Panc1 (cell line): ENCODE results near the gene FRMD4A. TPM values are rescaled to one million over a fixed set of nuclear protein-coding genes. Genes with fewer than 3 reads are reported as not detected.

Experiments used
- ATAC-seq: fragments of 200-7000 bp; cut with Tn5 transposase; 2 replicates; pipeline ENCODE4 v1.9.1; 2020; ENCODE audit warnings: mild to moderate bottlenecking, moderate library complexity
- BruUV-seq: library from RNA; stranded (reverse); fragments of 400-500 nt; replicated peaks from 2 replicates; lab custom pipeline; 2021; lab: Mats Ljungman, UMichigan
- CTCF ChIA-PET: fragments of 300-600 bp; sonication (Branson Sonifier 250); formaldehyde crosslinking; loops from one replicate; lab custom pipeline; 2022; ENCODE audit warnings: antibody characterized with exemption; lab: Charles Lee
- POLR2A ChIA-PET: fragments of 300-600 bp; sonication (Branson Sonifier 250); formaldehyde crosslinking; loops from one replicate; lab custom pipeline; 2022; ENCODE audit warnings: antibody characterized with exemption; lab: Charles Lee
- DNase-seq: peaks from one replicate; pipeline ENCODE4 v3.0.0-alpha.2; 2010; ENCODE audit warnings: low read depth, low spot score
- H3K27ac ChIP-seq: 2 replicates; pipeline ENCODE4 v1.5.1; 2011; ENCODE audit warnings: mild to moderate bottlenecking, low read length, inconsistent platforms
- H3K27me3 ChIP-seq: fragments of 200-500 bp; sonication (Bioruptor generic); 2 replicates; pipeline ENCODE4 v1.6.0; 2014; ENCODE audit warnings: low read length, inconsistent platforms; ENCODE audit not compliant: control insufficient read depth, insufficient read depth
- H3K36me3 ChIP-seq: fragments of 200-500 bp; sonication (Bioruptor generic); 2 replicates; pipeline ENCODE4 v1.5.1; 2014; ENCODE audit warnings: inconsistent platforms, mild to moderate bottlenecking, low read length, moderate library complexity; ENCODE audit not compliant: control insufficient read depth, insufficient read depth
- H3K4me1 ChIP-seq: 2 replicates; pipeline ENCODE4 v1.5.1; 2011; ENCODE audit warnings: inconsistent platforms, mild to moderate bottlenecking, low read length, moderate library complexity; ENCODE audit not compliant: control insufficient read depth, insufficient read depth
- H3K4me3 ChIP-seq, 2 experiments: 2 replicates each; pipeline ENCODE4 v1.5.1; 2011 to 2012; ENCODE audit warnings: low read depth in 2 of 2, low read length in 2 of 2, mild to moderate bottlenecking in 2 of 2, inconsistent platforms in 1 of 2, moderate library complexity in 1 of 2
- H3K9me3 ChIP-seq: fragments of 200-500 bp; sonication (Bioruptor generic); 2 replicates; pipeline ENCODE4 v1.5.1; 2014; ENCODE audit warnings: low read depth, mild to moderate bottlenecking, inconsistent platforms, low read length, moderate library complexity; ENCODE audit not compliant: control insufficient read depth, insufficient read depth
- CTCF ChIP-seq: fragments of 450-650 bp; IDR thresholded peaks from 2 replicates; pipeline ENCODE4 v1.5.1; 2017; ENCODE audit warnings: mild to moderate bottlenecking
- POLR2AphosphoS5 ChIP-seq: IDR thresholded peaks from 2 replicates; pipeline ENCODE4 v1.6.1; 2012; ENCODE audit warnings: mild to moderate bottlenecking, low read depth, low read length, moderate library complexity
- REST ChIP-seq, 2 experiments: IDR thresholded peaks; 2 replicates each; pipeline ENCODE4 v1.6.1; 2011 to 2012; ENCODE audit warnings: low read depth in 2 of 2, control low read depth in 1 of 2, low read length in 1 of 2, mild to moderate bottlenecking in 1 of 2, moderate library complexity in 1 of 2; ENCODE audit not compliant: insufficient read depth in 1 of 2
- SIN3A ChIP-seq: IDR thresholded peaks from 2 replicates; pipeline ENCODE4 v1.6.1; 2012; ENCODE audit warnings: low read depth, mild to moderate bottlenecking, low read length, moderate library complexity, borderline replicate concordance; ENCODE audit not compliant: insufficient read depth
- TCF7L2 ChIP-seq: IDR thresholded peaks from 2 replicates; pipeline ENCODE4 v1.6.1; 2011; ENCODE audit warnings: mild to moderate bottlenecking, low read depth, low read length, inconsistent platforms
- in situ Hi-C: cut with HindIII; loops from 2 replicates; pipeline ENCODE4 v1.10.0; 2016; ENCODE audit warnings: low sequenced_read_pairs, low pct_unique_long_range_greater_than_20kb
- intact Hi-C: fragments of 100-400 bp; cut with micrococcal nuclease; formaldehyde crosslinking; loops from one replicate; pipeline ENCODE4 v1.10.0; 2022; ENCODE audit not compliant: unreplicated experiment
- total RNA-seq: library from RNA; stranded (reverse); gene quantifications from one replicate; pipeline ENCODE4 v1.2.1, GENCODE V29; 2021; ENCODE audit not compliant: unreplicated experiment

Gene FRMD4A
- total RNA-seq, 1 experiment from 2014 or later: 7.1 TPM

GRCh38 chr10:13743963-13744362, 586.8 kb downstream of the FRMD4A start:
- no TSS peak for BruUV-seq
- in situ Hi-C loops: no loop called here
- POLR2A ChIA-PET: no interaction called here
- ATAC-seq: no peak
- H3K36me3 ChIP-seq: no peaks in the 10 kb centered on the region
- no peaks in the 10 kb centered on the region for H3K4me1 ChIP-seq
- CTCF ChIA-PET: no interaction called here
- no peaks in the 10 kb centered on the region for H3K27me3 ChIP-seq
- intact Hi-C loops: no loop called here
- H3K4me3 ChIP-seq: no peak overlapping the region
- H3K27ac ChIP-seq: no peak overlapping the region
- DNase-seq: no peak
- no peak for TF ChIP-seq REST (IDR thresholded peaks at IDR 0.05; ENCODE audit: insufficient read depth in 1 of 2, low read depth in 2 of 2, low read length in 1 of 2)
- no peak for TF ChIP-seq SIN3A
- no peak for TF ChIP-seq POLR2AphosphoS5
- TF ChIP-seq TCF7L2: no peak
- no peak for TF ChIP-seq CTCF
- H3K9me3 ChIP-seq: no peaks in the 10 kb centered on the region

GRCh38 chr10:13743101-13743693, 587.5 kb downstream of the FRMD4A start:
- CTCF ChIA-PET: no interaction called here
- no peak for ATAC-seq

More at GRCh38 chr10:13743101-13743693, 587.5 kb downstream of the FRMD4A start:
- no peaks in the 10 kb centered on the region for H3K4me1 ChIP-seq
- no peaks in the 10 kb centered on the region for H3K36me3 ChIP-seq
- no peak for DNase-seq
- H3K27me3 ChIP-seq: no peaks in the 10 kb centered on the region
- intact Hi-C loops: no loop called here
- TF ChIP-seq POLR2AphosphoS5 (no peak), TCF7L2 (no peak), REST (IDR thresholded peaks at IDR 0.05; ENCODE audit: insufficient read depth in 1 of 2, low read depth in 2 of 2, low read length in 1 of 2) (no peak), SIN3A (no peak)
- no peaks in the 10 kb centered on the region for H3K9me3 ChIP-seq
- POLR2A ChIA-PET: no interaction called here
- H3K27ac ChIP-seq: no peak overlapping the region
- in situ Hi-C loops: no loop called here
- BruUV-seq: no TSS peak
- H3K4me3 ChIP-seq: no peak overlapping the region
